ENCODE measurements around the gene RNU6-1.

GRCh38 chr15:67812241-67812644, 27.6 kb downstream of the RNU6-1 start:
- TF ChIP-seq, protein P1, sequence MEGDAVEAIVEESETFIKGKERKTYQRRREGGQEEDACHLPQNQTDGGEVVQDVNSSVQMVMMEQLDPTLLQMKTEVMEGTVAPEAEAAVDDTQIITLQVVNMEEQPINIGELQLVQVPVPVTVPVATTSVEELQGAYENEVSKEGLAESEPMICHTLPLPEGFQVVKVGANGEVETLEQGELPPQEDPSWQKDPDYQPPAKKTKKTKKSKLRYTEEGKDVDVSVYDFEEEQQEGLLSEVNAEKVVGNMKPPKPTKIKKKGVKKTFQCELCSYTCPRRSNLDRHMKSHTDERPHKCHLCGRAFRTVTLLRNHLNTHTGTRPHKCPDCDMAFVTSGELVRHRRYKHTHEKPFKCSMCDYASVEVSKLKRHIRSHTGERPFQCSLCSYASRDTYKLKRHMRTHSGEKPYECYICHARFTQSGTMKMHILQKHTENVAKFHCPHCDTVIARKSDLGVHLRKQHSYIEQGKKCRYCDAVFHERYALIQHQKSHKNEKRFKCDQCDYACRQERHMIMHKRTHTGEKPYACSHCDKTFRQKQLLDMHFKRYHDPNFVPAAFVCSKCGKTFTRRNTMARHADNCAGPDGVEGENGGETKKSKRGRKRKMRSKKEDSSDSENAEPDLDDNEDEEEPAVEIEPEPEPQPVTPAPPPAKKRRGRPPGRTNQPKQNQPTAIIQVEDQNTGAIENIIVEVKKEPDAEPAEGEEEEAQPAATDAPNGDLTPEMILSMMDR (IDR thresholded peaks at IDR 0.05): no peak
- no peak for TF ChIP-seq POLR2A (IDR thresholded peaks at IDR 0.05)

Measured in gastroesophageal sphincter (tissue), 3 donors.